SK-N-SH (cell line): Measurements from ENCODE around the gene IGFBPL1. TPM values are rescaled to one million over a fixed set of nuclear protein-coding genes. Genes with fewer than 3 reads are reported as not detected.
A peak's percentile ranks its signal among the peaks of the same experiment; 100 is the strongest.

ENCODE experiments used
- CTCF ChIA-PET: fragments of 300-600, 350-600 bp; formaldehyde crosslinking; extraction: SDS; loops from one replicate; lab custom pipeline; 2021; lab: Yijun Ruan, JAX
- POLR2A ChIA-PET: fragments of 350-600 bp; sonication (Branson Sonifier 250); formaldehyde crosslinking; extraction: SDS; loops from one replicate; lab custom pipeline; 2020; ENCODE audit warnings: antibody characterized with exemption, inconsistent platforms; lab: Yijun Ruan, JAX
- DNase-seq: peaks from one replicate; pipeline ENCODE4 v3.0.0; 2012
- H2AFZ ChIP-seq: fragments of 200-600 bp; sonication (generic); 2 replicates; pipeline ENCODE4 v1.8.1; 2016; ENCODE audit warnings: antibody characterized with exemption, mild to moderate bottlenecking, low read depth
- H3F3A ChIP-seq: fragments of 200-600 bp; sonication (generic); replicated peaks from 2 replicates; pipeline ENCODE3; 2016; ENCODE audit warnings: antibody characterized with exemption, mild to moderate bottlenecking; ENCODE audit not compliant: insufficient read depth
- H3K27ac ChIP-seq, 2 experiments: fragments of 200-500 bp in 1 of 2; fragments of 200-600 bp in 1 of 2; sonication (Bioruptor generic) in 1 of 2; sonication (generic), shearing (Covaris generic) in 1 of 2; 2 replicates each; pipeline versions ENCODE4 v1.5.1 to v1.6.1; 2014 to 2016; ENCODE audit warnings: low read depth in 2 of 2, inconsistent platforms in 1 of 2, low read length in 1 of 2, mild to moderate bottlenecking in 1 of 2, mixed read lengths in 1 of 2
- H3K27me3 ChIP-seq: fragments of 200-600 bp; sonication (generic), shearing (Covaris generic); 2 replicates; pipeline ENCODE4 v1.6.1; 2016; ENCODE audit warnings: mixed run types; ENCODE audit not compliant: insufficient read depth
- H3K36me3 ChIP-seq, 2 experiments: fragments of 200-500 bp in 1 of 2; fragments of 200-600 bp in 1 of 2; sonication (Bioruptor generic) in 1 of 2; sonication (generic) in 1 of 2; replicated peaks in 1 of 2; 2 replicates each; pipeline versions ENCODE3 to v1.5.1; 2014 to 2016; ENCODE audit warnings: low read length in 1 of 2, mild to moderate bottlenecking in 1 of 2; ENCODE audit not compliant: insufficient read depth in 2 of 2, control insufficient read depth in 1 of 2
- H3K4me1 ChIP-seq, 2 experiments: fragments of 200-500 bp in 1 of 2; fragments of 200-600 bp in 1 of 2; sonication (Bioruptor generic) in 1 of 2; sonication (generic), shearing (Covaris generic) in 1 of 2; 2 replicates each; pipeline versions ENCODE4 v1.5.1 to v1.6.1; 2014 to 2016; ENCODE audit warnings: low read depth in 1 of 2, low read length in 1 of 2, mixed run types in 1 of 2; ENCODE audit not compliant: insufficient read depth in 2 of 2, control insufficient read depth in 1 of 2
- H3K4me2 ChIP-seq: fragments of 200-600 bp; sonication (generic), shearing (Covaris generic); 2 replicates; pipeline ENCODE4 v1.6.1; 2017; ENCODE audit warnings: mixed run types
- H3K4me3 ChIP-seq, 2 experiments: fragments of 200-500 bp in 1 of 2; fragments of 200-600 bp in 1 of 2; sonication (Bioruptor generic) in 1 of 2; sonication (generic), shearing (Covaris generic) in 1 of 2; 2 replicates each; pipeline versions ENCODE4 v1.5.1 to v1.8.1; 2014 to 2016; ENCODE audit warnings: low read depth in 2 of 2, inconsistent platforms in 1 of 2, low read length in 1 of 2, mild to moderate bottlenecking in 1 of 2, mixed read lengths in 1 of 2, moderate library complexity in 1 of 2
- H3K79me2 ChIP-seq: fragments of 200-600 bp; sonication (generic); 2 replicates; pipeline ENCODE4 v1.8.1; 2017; ENCODE audit warnings: mild to moderate bottlenecking; ENCODE audit not compliant: insufficient read depth
- H3K9ac ChIP-seq: fragments of 200-600 bp; sonication (generic); 2 replicates; pipeline ENCODE4 v1.6.1; 2017; ENCODE audit warnings: mixed run types
- H3K9me2 ChIP-seq: fragments of 200-600 bp; sonication (generic); 2 replicates; pipeline ENCODE4 v1.6.1; 2017; ENCODE audit warnings: mixed run types
- H3K9me3 ChIP-seq: fragments of 200-600 bp; sonication (generic); 2 replicates; pipeline ENCODE4 v1.6.1; 2017; ENCODE audit warnings: mixed run types, mild to moderate bottlenecking, moderate library complexity
- H4K20me1 ChIP-seq: fragments of 200-600 bp; sonication (generic); 2 replicates; pipeline ENCODE4 v1.6.1; 2017; ENCODE audit warnings: mild to moderate bottlenecking, mixed run types; ENCODE audit not compliant: insufficient read depth
- CHD2 ChIP-seq: fragments of 150-350 bp; IDR thresholded peaks from 2 replicates; pipeline ENCODE4 v1.6.1; 2018; ENCODE audit warnings: low read length; ENCODE audit not compliant: partially characterized antibody
- ELF1 ChIP-seq: IDR thresholded peaks from 2 replicates; pipeline ENCODE4 v1.4.0; 2012
- EP300 ChIP-seq, 2 experiments: IDR thresholded peaks; 2 replicates each; pipeline versions ENCODE4 v1.4.0 to v1.6.1; 2012; ENCODE audit warnings: borderline replicate concordance in 1 of 2, low read depth in 1 of 2, low read length in 1 of 2
- EZH2phosphoT487 ChIP-seq: fragments of 200-600 bp; sonication (generic); IDR thresholded peaks from 2 replicates; pipeline ENCODE4 v1.6.1; 2017; ENCODE audit warnings: low read depth, mixed run types, mild to moderate bottlenecking, antibody characterized with exemption, moderate library complexity, borderline replicate concordance
- FOSL2 ChIP-seq: IDR thresholded peaks from 2 replicates; pipeline ENCODE4 v1.4.0; 2012; ENCODE audit warnings: low read depth, mild to moderate bottlenecking, moderate library complexity, borderline replicate concordance
- FOXJ3 ChIP-seq: sonication (generic); formaldehyde crosslinking; IDR thresholded peaks from 2 replicates; pipeline ENCODE4 v1.5.1; 2020; ENCODE audit warnings: mild to moderate bottlenecking, missing genetic modification reagents
- GABPA ChIP-seq: IDR thresholded peaks from 2 replicates; pipeline ENCODE4 v1.4.0; 2012; ENCODE audit warnings: low read depth, mild to moderate bottlenecking
- GATA2 ChIP-seq: sonication (generic); formaldehyde crosslinking; IDR thresholded peaks from 2 replicates; pipeline ENCODE4 v1.5.0; 2020; ENCODE audit warnings: mild to moderate bottlenecking, missing genetic modification reagents
- MEF2A ChIP-seq: IDR thresholded peaks from 2 replicates; pipeline ENCODE4 v1.4.0; 2012; ENCODE audit warnings: low read depth, borderline replicate concordance
- MXI1 ChIP-seq: IDR thresholded peaks from 2 replicates; pipeline ENCODE4 v1.6.1; 2012; ENCODE audit warnings: mild to moderate bottlenecking, low read depth, low read length, improper control_type of control experiment
- NFIC ChIP-seq: IDR thresholded peaks from 2 replicates; pipeline ENCODE4 v1.4.0; 2012; ENCODE audit warnings: borderline replicate concordance
- RAD21 ChIP-seq: IDR thresholded peaks from 2 replicates; pipeline ENCODE4 v1.6.1; 2012; ENCODE audit warnings: mild to moderate bottlenecking, low read length
- RCOR1 ChIP-seq: fragments of 150-350 bp; IDR thresholded peaks from 2 replicates; pipeline ENCODE4 v1.6.1; 2017; ENCODE audit warnings: antibody characterized with exemption, low read length
- SMC3 ChIP-seq: IDR thresholded peaks from 2 replicates; pipeline ENCODE4 v1.6.1; 2012; ENCODE audit warnings: low read depth, low read length, improper control_type of control experiment
- TCF12 ChIP-seq: IDR thresholded peaks from 2 replicates; pipeline ENCODE4 v1.4.0; 2012
- YY1 ChIP-seq: IDR thresholded peaks from 2 replicates; pipeline ENCODE4 v1.4.0; 2012; ENCODE audit warnings: low read depth, mild to moderate bottlenecking
- WGBS: methylation state at CpG from one replicate; pipeline ENCODE4 v1.1.6; 2017; ENCODE audit warnings: low lambda C conversion rate; 5-methylcytosine and 5-hydroxymethylcytosine counted together
- polyA plus RNA-seq, 3 experiments: library from polyadenylated mRNA; depleted of rRNA; stranded (reverse); fragments of >200 nt; gene quantifications; 2 replicates each; pipeline ENCODE4 v1.2.3, GENCODE V29; 2012
- TF ChIP-seq, protein P1 (sequence below): IDR thresholded peaks from 2 replicates; pipeline ENCODE4 v1.4.0; 2012; ENCODE audit warnings: low read depth, borderline replicate concordance
- TF ChIP-seq, protein P2 (sequence below): fragments of 150-350 bp; IDR thresholded peaks from 2 replicates; pipeline ENCODE4 v1.6.1; 2017; ENCODE audit warnings: antibody characterized with exemption, low read length, low read depth, borderline replicate concordance
- TF ChIP-seq, protein P3 (sequence below): IDR thresholded peaks from 2 replicates; pipeline ENCODE4 v1.6.1; 2012; ENCODE audit warnings: mild to moderate bottlenecking, low read depth, low read length, moderate library complexity

The IGFBPL1 gene
- polyA plus RNA-seq, 1 of the 3 experiments (the other 2 are of a cell fraction) = 0.41 TPM

DNA sequence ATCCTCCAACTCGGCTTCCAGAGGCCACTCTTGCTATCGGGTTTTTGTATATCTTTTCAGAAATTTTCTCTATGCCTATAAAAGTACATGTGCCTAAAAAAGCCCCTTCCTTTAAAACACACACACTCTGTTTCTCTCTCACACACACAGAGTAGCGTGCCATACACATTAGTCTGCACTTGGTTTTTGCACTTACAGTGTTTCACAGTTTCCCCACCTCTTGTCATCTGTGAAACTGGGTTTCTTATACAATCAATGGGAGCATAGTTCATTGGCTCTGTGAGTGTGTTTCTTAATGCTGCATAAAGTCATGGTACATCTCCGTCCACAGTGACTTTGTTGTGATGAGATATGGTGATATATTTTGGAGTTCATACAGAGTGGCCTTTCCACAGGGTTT, 664 bp upstream of the IGFBPL1 start:
- DNase-seq = no peak
- no peaks in the 10 kb centered on the region for H3F3A ChIP-seq
- no peak overlapping the region for H3K9ac ChIP-seq
- POLR2A ChIA-PET = interaction anchor here (0.6 kb wide), 1 partner anchor 566 kb away, joined by 3 read pairs; no protein-coding TSS in a partner anchor
- no peaks in the 10 kb centered on the region for H3K79me2 ChIP-seq
- peak overlapping the region in 1 of 2 experiments; percentile 43; a peak in 2 of 4 replicates for H3K27ac ChIP-seq
- H3K4me3 ChIP-seq = peak overlapping the region in 1 of 2 experiments; percentile 56; a peak in 1 of 4 replicates
- H4K20me1 ChIP-seq = no peaks in the 10 kb centered on the region
- H3K4me2 ChIP-seq = 0 out of 2 replicates have a peak overlapping the region, but pooled peaks have one; percentile 44
- peaks cover 3 to 40% of the 10 kb centered on the region in 2 experiments; a peak in 2 of 4 replicates for H3K4me1 ChIP-seq
- peaks cover 49% of the 10 kb centered on the region for H3K27me3 ChIP-seq
- CTCF ChIA-PET = interaction anchor here (1.3 kb wide), 1 partner anchor 7 kb away, joined by 4 read pairs; no protein-coding TSS in a partner anchor
- 60% methylated on average over 4 of the region's 4 CpGs for WGBS
- no peak for TF ChIP-seq NFIC
- no peak for TF ChIP-seq ELF1
- no peak for TF ChIP-seq MEF2A
- no peak for TF ChIP-seq YY1
- no peaks in the 10 kb centered on the region for H3K9me2 ChIP-seq
- H2AFZ ChIP-seq = no peak overlapping the region
- H3K9me3 ChIP-seq = no peaks in the 10 kb centered on the region
- H3K36me3 ChIP-seq = no peaks in the 10 kb centered on the region

DNA sequence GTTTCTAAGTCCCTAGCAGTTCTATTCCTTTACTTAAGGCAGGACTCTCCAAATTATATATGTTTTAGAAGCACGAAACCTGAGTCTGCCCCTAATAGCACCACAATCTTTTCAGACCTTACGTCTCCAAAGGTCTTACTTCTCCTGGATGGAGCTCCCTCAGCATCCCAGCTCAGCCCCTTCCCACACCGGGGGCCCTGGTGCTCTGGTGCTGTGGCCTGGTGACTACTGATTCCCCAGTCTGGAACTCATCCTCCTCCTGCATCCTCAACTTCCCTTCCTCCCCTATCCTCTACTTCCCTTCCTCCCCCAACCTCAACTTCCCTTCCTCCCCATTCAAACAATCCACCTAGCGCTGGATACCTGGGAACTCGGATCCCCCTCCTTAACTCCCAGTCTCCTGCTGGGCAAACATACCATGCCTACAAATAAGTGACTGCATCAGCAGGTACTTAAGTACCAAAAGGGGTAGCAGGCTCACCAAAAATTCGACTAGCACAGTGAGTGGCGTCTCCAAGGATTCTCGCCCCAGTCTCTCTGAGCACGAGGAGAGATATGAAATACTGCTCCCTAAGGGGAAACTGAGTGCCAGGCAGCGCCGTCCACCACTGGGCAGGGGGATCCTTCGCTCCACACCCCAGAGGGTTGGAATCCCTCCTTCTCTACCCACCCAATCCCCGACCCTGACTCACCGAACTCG, 831 bp downstream of the IGFBPL1 start:
- Histone ChIP-seq H3K27me3 (peaks cover 52% of the 10 kb centered on the region), H3K9ac (no peak overlapping the region), H3K4me2 (no peak overlapping the region), H3F3A (no peaks in the 10 kb centered on the region), H3K36me3 (no peaks in the 10 kb centered on the region), H3K9me2 (no peaks in the 10 kb centered on the region), H3K9me3 (no peaks in the 10 kb centered on the region), H2AFZ (no peak overlapping the region), H3K4me1 (peaks cover 3 to 50% of the 10 kb centered on the region in 2 experiments; a peak in 2 of 4 replicates), H3K79me2 (no peaks in the 10 kb centered on the region), H4K20me1 (no peaks in the 10 kb centered on the region), H3K27ac (peak overlapping the region in 1 of 2 experiments; percentile 100; a peak in 2 of 4 replicates), H3K4me3 (peak overlapping the region in 1 of 2 experiments; percentile 56; a peak in 2 of 4 replicates)
- no peak for TF ChIP-seq TCF12
- TF ChIP-seq CHD2 = no peak
- TF ChIP-seq, protein P1, sequence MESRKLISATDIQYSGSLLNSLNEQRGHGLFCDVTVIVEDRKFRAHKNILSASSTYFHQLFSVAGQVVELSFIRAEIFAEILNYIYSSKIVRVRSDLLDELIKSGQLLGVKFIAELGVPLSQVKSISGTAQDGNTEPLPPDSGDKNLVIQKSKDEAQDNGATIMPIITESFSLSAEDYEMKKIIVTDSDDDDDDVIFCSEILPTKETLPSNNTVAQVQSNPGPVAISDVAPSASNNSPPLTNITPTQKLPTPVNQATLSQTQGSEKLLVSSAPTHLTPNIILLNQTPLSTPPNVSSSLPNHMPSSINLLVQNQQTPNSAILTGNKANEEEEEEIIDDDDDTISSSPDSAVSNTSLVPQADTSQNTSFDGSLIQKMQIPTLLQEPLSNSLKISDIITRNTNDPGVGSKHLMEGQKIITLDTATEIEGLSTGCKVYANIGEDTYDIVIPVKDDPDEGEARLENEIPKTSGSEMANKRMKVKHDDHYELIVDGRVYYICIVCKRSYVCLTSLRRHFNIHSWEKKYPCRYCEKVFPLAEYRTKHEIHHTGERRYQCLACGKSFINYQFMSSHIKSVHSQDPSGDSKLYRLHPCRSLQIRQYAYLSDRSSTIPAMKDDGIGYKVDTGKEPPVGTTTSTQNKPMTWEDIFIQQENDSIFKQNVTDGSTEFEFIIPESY = no peak
- TF ChIP-seq SMC3 = no peak
- TF ChIP-seq MXI1 = no peak
- TF ChIP-seq, protein P2, sequence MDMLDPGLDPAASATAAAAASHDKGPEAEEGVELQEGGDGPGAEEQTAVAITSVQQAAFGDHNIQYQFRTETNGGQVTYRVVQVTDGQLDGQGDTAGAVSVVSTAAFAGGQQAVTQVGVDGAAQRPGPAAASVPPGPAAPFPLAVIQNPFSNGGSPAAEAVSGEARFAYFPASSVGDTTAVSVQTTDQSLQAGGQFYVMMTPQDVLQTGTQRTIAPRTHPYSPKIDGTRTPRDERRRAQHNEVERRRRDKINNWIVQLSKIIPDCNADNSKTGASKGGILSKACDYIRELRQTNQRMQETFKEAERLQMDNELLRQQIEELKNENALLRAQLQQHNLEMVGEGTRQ = no peak
- TF ChIP-seq RCOR1 = no peak
- no peak for TF ChIP-seq EP300 (IDR thresholded peaks at IDR 0.05; ENCODE audit: borderline replicate concordance in 1 of 2, low read depth in 1 of 2, low read length in 1 of 2)
- no peak for TF ChIP-seq YY1
- TF ChIP-seq, protein P3, sequence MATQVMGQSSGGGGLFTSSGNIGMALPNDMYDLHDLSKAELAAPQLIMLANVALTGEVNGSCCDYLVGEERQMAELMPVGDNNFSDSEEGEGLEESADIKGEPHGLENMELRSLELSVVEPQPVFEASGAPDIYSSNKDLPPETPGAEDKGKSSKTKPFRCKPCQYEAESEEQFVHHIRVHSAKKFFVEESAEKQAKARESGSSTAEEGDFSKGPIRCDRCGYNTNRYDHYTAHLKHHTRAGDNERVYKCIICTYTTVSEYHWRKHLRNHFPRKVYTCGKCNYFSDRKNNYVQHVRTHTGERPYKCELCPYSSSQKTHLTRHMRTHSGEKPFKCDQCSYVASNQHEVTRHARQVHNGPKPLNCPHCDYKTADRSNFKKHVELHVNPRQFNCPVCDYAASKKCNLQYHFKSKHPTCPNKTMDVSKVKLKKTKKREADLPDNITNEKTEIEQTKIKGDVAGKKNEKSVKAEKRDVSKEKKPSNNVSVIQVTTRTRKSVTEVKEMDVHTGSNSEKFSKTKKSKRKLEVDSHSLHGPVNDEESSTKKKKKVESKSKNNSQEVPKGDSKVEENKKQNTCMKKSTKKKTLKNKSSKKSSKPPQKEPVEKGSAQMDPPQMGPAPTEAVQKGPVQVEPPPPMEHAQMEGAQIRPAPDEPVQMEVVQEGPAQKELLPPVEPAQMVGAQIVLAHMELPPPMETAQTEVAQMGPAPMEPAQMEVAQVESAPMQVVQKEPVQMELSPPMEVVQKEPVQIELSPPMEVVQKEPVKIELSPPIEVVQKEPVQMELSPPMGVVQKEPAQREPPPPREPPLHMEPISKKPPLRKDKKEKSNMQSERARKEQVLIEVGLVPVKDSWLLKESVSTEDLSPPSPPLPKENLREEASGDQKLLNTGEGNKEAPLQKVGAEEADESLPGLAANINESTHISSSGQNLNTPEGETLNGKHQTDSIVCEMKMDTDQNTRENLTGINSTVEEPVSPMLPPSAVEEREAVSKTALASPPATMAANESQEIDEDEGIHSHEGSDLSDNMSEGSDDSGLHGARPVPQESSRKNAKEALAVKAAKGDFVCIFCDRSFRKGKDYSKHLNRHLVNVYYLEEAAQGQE = no peak
- no peak for TF ChIP-seq FOXJ3 (CRISPR knock-in tag)
- TF ChIP-seq RAD21 = no peak
- no peak for TF ChIP-seq GABPA
- TF ChIP-seq FOSL2 = no peak
- TF ChIP-seq EZH2phosphoT487 = no peak
- no peak for TF ChIP-seq GATA2
- POLR2A ChIA-PET = interaction anchor here (0.8 kb wide), 1 partner anchor 30 kb away, joined by 5 read pairs; the partner anchor contains the start of gene ALDH1B1
- peak; percentile 40 for DNase-seq
- CTCF ChIA-PET = interaction anchor here (0.7 to 10.2 kb wide), 4 partner anchors 9 to 510 kb away, joined by 3 to 93 read pairs (median 4); partner anchors contain the start of gene ALDH1B1
- WGBS = 54% methylated on average over 12 of the region's 15 CpGs
